ENCODE results near the gene CST9L. TPM values are rescaled to one million over a fixed set of nuclear protein-coding genes. Genes with fewer than 3 reads are reported as not detected.

Gene CST9L
- not detected for total RNA-seq

GRCh38 chr20:23568320-23568970, at the start of gene CST9L:
TSS of gene CST9L (minus strand) at chr20:23568484. CDS start at chr20:23568450, 34 bp downstream.

GRCh38 chr20:23605867-23606651, 37.8 kb upstream of the CST9L start, which contains the start of gene CST9:
TSS of gene CST9 (minus strand) at chr20:23605917. CDS start at chr20:23605864, 53 bp downstream.

Other genes starting within 250 kb of the CST9L start
- 13.8 TPM for gene NXT1, start 217.7 kb downstream of the CST9L start, total RNA-seq
- 20.1 TPM for gene GZF1, start 206.3 kb downstream of the CST9L start, total RNA-seq
- 196 TPM for gene NAPB, start 147.0 kb downstream of the CST9L start, total RNA-seq
- gene CSTL1, start 128.8 kb downstream of the CST9L start, total RNA-seq: not detected
- gene CST11, start 115.6 kb downstream of the CST9L start, total RNA-seq: not detected
- not detected for gene CST8, start 77.4 kb downstream of the CST9L start, total RNA-seq
- gene CST9, start 37.4 kb upstream of the CST9L start, total RNA-seq: not detected
- 422 TPM for gene CST3, start 69.5 kb upstream of the CST9L start, total RNA-seq
- gene CST4, start 120.6 kb upstream of the CST9L start, total RNA-seq: not detected
- not detected for gene CST1, start 182.5 kb upstream of the CST9L start, total RNA-seq

All from diencephalon (tissue), 1 donor.